HEK293 (cell line): ENCODE data around the gene PARP1.

Experiments used
- ATF2 ChIP-seq: fragments of 450-650 bp; formaldehyde crosslinking; IDR thresholded peaks from 2 replicates; pipeline ENCODE4 v1.5.1; 2016; ENCODE audit warnings: missing biosample characterization, missing genetic modification characterization, low read depth
- CTCF ChIP-seq: fragments of 450-650 bp; formaldehyde crosslinking; IDR thresholded peaks from 2 replicates; pipeline ENCODE4 v1.5.1; 2016; ENCODE audit warnings: missing biosample characterization, missing genetic modification characterization
- ZBTB10 ChIP-seq: fragments of 450-650 bp; formaldehyde crosslinking; IDR thresholded peaks from 2 replicates; pipeline ENCODE4 v1.5.1; 2016; ENCODE audit warnings: missing biosample characterization, missing genetic modification characterization
- ZNF114 ChIP-seq: fragments of 450-650 bp; formaldehyde crosslinking; IDR thresholded peaks from 2 replicates; pipeline ENCODE4 v1.5.0; 2017; ENCODE audit warnings: missing biosample characterization, missing genetic modification characterization
- ZNF670 ChIP-seq: fragments of 450-650 bp; formaldehyde crosslinking; IDR thresholded peaks from 2 replicates; pipeline ENCODE4 v1.5.1; 2016; ENCODE audit warnings: missing biosample characterization, missing genetic modification characterization, low read depth

GRCh38 chr1:226454349-226454748 is 46.5 kb upstream of the PARP1 start:
- TF ChIP-seq ZBTB10 (tag by site-specific recombination) (no peak), ATF2 (tag by site-specific recombination) (no peak), CTCF (tag by site-specific recombination) (no peak), ZNF670 (tag by site-specific recombination) (no peak), ZNF114 (no peak)
